Mesothelial cell of epicardium (in vitro differentiated cells): ENCODE results near the gene SORBS2. TPM values are rescaled to one million over a fixed set of nuclear protein-coding genes. Genes with fewer than 3 reads are reported as not detected.

ENCODE experiments used
- DNase-seq, 2 experiments: peaks; one replicate each; pipeline ENCODE4 v3.0.0; 2021; ENCODE audit warnings: low spot score in 2 of 2; ENCODE audit not compliant: unreplicated experiment in 2 of 2
- H3K27ac Mint-ChIP-seq: 2 replicates; pipeline ENCODE4 v1.8.0; 2021; ENCODE audit warnings: mixed read lengths
- H3K27me3 Mint-ChIP-seq: 2 replicates; pipeline ENCODE4 v1.8.0; 2021; ENCODE audit warnings: low read depth, mixed read lengths
- H3K36me3 Mint-ChIP-seq: 2 replicates; pipeline ENCODE4 v1.8.0; 2021; ENCODE audit warnings: mixed read lengths
- H3K4me1 Mint-ChIP-seq: 2 replicates; pipeline ENCODE4 v1.8.0; 2021; ENCODE audit warnings: mixed read lengths
- H3K4me3 Mint-ChIP-seq: 2 replicates; pipeline ENCODE4 v1.8.0; 2021; ENCODE audit warnings: mild to moderate bottlenecking, moderate library complexity, mixed read lengths
- H3K9me3 Mint-ChIP-seq: 2 replicates; pipeline ENCODE4 v1.8.0; 2021; ENCODE audit warnings: mixed read lengths
- CTCF ChIP-seq: fragments of 200-600 bp; sonication (generic); IDR thresholded peaks from one replicate; pipeline ENCODE4 v1.5.0; 2021; ENCODE audit warnings: antibody characterized with exemption; ENCODE audit not compliant: unreplicated experiment
- total RNA-seq: library from RNA; stranded (reverse); gene quantifications from 3 replicates; pipeline ENCODE4 v1.2.1, GENCODE V29; 2021

Gene SORBS2
- total RNA-seq, 1 donor from 2014 or later = 11.0 TPM

GRCh38 chr4:185794637-185795036 is 17.4 kb downstream of the SORBS2 start:
- TF ChIP-seq CTCF = no peak
- no peak overlapping the region for H3K27ac Mint-ChIP-seq
- peaks cover 55% of the 10 kb centered on the region for H3K4me1 Mint-ChIP-seq
- H3K4me3 Mint-ChIP-seq = no peak overlapping the region
- no peak for DNase-seq
- peaks cover 3% of the 10 kb centered on the region for H3K27me3 Mint-ChIP-seq
- no peaks in the 10 kb centered on the region for H3K36me3 Mint-ChIP-seq
- no peaks in the 10 kb centered on the region for H3K9me3 Mint-ChIP-seq

- Mint-ChIP-seq H3K4me1 (peaks cover 52% of the 10 kb centered on the region), H3K4me3 (no peak overlapping the region), H3K9me3 (no peaks in the 10 kb centered on the region), H3K27me3 (no peaks in the 10 kb centered on the region), H3K36me3 (no peaks in the 10 kb centered on the region), H3K27ac (no peak overlapping the region)
- no peak for TF ChIP-seq CTCF
- DNase-seq = no peak
Measured at GRCh38 chr4:185793716-185794115, 18.3 kb downstream of the SORBS2 start.

GRCh38 chr4:185793116-185793485 is 18.9 kb downstream of the SORBS2 start:
- Mint-ChIP-seq H3K9me3 (no peaks in the 10 kb centered on the region), H3K27ac (peak overlapping the region; percentile 87), H3K4me1 (peaks cover 48% of the 10 kb centered on the region)

DNA sequence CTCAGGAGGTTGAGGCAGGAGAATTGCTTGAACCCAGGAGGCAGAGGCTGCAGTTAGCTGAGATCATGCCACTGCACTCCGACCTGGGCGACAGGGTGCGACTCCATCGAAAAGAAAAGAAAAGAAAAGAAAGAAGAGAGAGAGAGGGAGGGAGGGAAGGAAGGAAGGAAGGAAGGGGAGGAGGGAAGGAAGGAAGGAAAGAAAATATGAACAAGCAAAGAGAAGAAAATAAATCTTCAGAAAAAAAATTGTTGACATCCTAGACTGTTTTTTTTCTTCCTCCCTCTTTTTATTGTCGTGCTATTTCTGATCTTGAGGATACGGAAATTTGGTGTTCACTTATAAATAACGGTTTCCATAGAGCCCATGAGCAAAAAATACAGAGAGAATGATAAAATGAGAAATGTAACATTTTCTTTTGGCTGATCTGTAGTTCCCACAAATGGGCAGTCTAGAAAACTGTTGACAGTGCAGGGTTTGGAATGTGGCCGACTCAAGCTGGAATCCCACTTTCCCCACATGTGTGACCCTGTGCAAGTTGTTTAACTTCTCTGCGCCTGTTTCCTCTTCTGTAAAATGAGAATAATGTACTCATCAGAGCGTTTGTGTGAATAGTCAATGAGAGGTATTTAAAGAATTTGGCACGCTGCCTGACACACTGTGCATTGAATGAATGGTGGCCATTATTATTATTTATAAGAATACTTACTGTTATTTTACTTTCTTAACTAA is 19.4 kb downstream of the SORBS2 start:
- Mint-ChIP-seq H3K27ac (peak overlapping the region; percentile 87), H3K4me1 (peaks cover 43% of the 10 kb centered on the region), H3K27me3 (no peaks in the 10 kb centered on the region), H3K9me3 (no peaks in the 10 kb centered on the region), H3K36me3 (no peaks in the 10 kb centered on the region), H3K4me3 (no peak overlapping the region)
- TF ChIP-seq CTCF = no peak
- DNase-seq = no peak

More at GRCh38 chr4:185793116-185793485, 18.9 kb downstream of the SORBS2 start:
- H3K4me3 Mint-ChIP-seq = no peak overlapping the region
- H3K27me3 Mint-ChIP-seq = no peaks in the 10 kb centered on the region
- no peak for DNase-seq
- no peaks in the 10 kb centered on the region for H3K36me3 Mint-ChIP-seq
- TF ChIP-seq CTCF = no peak

DNA sequence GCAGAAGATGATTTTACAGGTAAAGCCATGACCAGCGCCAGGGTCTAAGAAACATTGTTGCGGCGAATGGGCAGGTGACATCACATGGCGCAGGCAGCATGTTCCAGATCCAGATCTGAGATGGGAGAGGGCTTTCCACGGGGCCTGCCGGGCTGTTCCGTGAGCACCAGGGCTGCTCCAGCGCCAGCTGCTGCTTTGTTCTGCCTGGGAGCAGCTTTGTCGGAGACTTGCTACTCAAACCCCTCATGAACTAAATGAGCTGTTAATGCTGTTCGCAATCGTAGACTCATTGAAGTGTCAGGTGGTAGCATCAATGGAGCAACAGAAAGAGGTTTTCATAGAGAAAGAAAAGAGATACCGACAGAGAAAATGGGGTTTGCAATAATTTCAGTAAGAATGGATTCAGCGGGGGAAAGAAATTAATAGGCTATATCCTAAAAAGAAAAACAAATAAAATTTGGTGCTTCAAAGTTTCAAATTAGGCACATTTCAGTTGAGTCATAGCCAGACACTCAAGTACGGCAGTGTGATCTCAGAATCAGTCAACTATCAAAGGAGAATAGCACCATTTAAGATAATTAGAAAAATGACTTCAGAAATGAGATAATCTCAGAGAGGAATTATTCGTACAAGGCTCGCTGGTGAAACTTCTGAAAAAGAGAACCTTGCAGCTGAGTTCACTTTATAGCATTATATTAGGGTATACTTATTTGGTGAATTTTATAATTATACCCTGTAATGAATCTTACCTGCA is 23.9 kb downstream of the SORBS2 start:
- Mint-ChIP-seq H3K27me3 (no peaks in the 10 kb centered on the region), H3K27ac (no peak overlapping the region), H3K36me3 (no peaks in the 10 kb centered on the region), H3K9me3 (no peaks in the 10 kb centered on the region), H3K4me1 (peaks cover 24% of the 10 kb centered on the region), H3K4me3 (no peak overlapping the region)
- TF ChIP-seq CTCF = no peak
- no peak for DNase-seq
